ENCODE measurements around the gene WEE1. TPM values are rescaled to one million over a fixed set of nuclear protein-coding genes. Genes with fewer than 3 reads are reported as not detected.
A peak's percentile ranks its signal among the peaks of the same experiment; 100 is the strongest.
"Not testable (repeated sequence)": the region's sequence is repeated elsewhere in the genome, so short reads cannot be mapped to it uniquely, and the experiment has no call there.

Gene WEE1
- total RNA-seq: 19.1 and 22.5 TPM in 2 replicates

- peak; percentile 92 for DNase-seq (ENCODE audit: low read depth, low spot score)
Measured at GRCh38 chr11:9573052-9573774, at the start of gene WEE1. Gene WEE1, plus strand, starts transcription at chr11:9573670. Its CDS starts 264 bp downstream, at chr11:9573934.

- DNase-seq (ENCODE audit: low read depth, low spot score): no peak
Measured at GRCh38 chr11:9524001-9524400, 49.5 kb upstream of the WEE1 start.

GRCh38 chr11:9525116-9525515 is 48.4 kb upstream of the WEE1 start:
- DNase-seq (ENCODE audit: low read depth, low spot score): no peak

DNA sequence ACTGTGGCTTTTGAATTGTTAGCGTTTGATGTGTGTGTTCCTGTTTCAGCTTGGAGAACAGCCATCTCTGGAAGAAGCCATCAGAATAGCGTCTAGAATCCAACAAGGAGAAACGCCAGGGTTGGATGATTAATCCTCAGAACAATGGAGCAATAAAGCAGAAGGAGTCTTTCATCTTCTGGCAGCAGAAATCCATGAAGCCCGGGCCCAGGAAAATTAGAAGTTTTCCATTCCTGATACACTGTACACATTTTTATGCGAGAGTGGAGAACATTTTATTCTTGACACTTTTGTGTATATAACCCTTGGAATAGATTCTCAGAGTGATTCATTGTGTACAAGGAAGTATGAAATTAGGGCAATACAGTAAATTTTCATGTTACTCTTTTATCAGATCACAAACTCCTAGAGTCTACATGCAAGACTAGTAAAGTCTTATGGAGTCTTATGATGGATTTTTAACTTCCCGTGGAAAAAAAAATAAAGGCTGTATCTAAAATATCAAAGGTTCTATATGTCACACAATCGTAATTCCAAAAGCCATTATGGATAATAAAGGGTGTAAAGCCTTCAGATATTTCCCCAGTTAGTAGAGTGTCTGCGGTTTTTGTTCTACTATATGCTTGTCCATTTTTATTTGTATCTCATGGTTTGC is 45.9 kb upstream of the WEE1 start:
- DNase-seq (ENCODE audit: low read depth, low spot score): peak; percentile 77

GRCh38 chr11:9528136-9528501 is 45.4 kb upstream of the WEE1 start:
- no peak for DNase-seq (ENCODE audit: low read depth, low spot score)

DNA sequence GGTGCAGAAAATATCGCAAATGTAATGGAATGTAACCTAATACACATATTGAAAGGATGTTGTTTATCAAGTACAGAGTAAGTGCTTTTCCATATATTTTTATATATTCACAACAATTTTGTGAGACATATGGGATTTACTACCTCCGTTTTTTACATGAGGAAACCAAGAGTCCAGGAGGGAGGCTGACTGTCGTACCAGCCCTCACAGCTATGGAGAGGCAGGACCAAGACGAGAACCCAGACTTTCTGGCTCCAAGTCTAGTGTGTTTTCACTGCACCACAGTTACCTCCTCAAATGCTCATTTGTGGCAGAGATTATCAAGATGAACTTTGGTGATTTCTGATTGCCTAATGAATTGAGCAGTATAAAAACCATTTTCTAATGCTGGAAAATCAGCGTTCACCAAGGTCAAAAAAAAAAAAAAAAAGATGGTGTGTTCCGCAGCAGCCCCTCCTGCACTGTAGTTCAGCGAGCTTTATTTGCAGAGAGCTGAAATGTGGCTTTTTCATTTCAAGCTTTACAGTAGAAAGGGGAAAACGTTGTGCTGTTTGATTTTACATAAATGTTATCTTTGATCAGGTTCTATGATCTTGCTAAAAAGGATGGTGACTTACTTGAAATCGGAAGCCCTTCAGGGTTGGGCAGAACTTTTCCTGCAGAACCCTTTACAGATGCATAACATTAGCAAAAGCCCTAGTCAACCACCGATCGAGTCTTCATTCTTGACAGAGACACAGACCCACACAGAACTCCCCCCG is 44.7 kb upstream of the WEE1 start:
- no peak for DNase-seq (ENCODE audit: low read depth, low spot score)

DNA sequence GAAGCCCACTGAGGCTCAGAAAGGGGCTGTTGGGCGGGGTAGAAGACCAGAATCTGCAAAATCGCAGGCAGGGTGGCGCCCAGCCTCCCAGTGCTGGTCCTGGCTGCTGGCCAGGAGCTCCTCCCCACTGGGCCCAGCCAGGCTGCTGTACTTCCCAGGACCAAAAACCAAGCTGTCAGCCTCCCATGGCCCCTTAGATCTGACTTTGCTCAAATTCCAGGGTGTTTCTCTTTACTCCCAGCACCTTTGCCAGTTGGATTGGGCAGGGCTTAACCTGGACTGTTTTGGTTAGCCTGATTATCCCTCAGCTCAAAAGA is 44.2 kb upstream of the WEE1 start:
- DNase-seq (ENCODE audit: low read depth, low spot score): no peak

DNA sequence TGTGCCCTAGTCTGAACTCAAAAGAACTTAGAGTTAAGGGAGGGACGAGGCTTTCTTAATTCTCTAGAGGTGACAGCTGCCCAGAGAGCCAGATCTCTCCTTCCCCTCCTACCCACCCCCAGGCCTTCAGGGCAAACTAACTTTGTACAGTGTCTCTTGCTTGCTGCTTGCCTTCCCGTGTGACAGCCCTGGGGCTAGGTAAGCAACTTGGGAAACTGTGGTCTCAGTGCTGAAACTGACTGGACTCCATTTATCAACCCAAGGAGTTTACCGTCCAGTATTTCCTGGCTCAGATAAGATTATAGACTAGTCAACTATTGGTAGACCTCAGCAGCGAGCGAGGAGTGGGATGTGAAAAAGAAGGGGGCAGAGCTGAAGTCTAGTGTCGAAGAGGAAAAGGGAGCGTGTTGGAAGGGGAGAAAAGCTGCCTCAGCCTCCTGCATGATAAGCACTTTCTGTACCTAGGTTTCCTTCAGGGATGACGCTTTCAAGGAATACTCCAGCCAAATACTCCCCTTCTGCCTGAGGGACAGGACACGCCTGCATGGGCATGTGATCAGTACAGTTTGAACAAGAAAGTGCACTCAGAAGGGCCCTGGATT is 43.3 kb upstream of the WEE1 start:
- no peak for DNase-seq (ENCODE audit: low read depth, low spot score)

DNA sequence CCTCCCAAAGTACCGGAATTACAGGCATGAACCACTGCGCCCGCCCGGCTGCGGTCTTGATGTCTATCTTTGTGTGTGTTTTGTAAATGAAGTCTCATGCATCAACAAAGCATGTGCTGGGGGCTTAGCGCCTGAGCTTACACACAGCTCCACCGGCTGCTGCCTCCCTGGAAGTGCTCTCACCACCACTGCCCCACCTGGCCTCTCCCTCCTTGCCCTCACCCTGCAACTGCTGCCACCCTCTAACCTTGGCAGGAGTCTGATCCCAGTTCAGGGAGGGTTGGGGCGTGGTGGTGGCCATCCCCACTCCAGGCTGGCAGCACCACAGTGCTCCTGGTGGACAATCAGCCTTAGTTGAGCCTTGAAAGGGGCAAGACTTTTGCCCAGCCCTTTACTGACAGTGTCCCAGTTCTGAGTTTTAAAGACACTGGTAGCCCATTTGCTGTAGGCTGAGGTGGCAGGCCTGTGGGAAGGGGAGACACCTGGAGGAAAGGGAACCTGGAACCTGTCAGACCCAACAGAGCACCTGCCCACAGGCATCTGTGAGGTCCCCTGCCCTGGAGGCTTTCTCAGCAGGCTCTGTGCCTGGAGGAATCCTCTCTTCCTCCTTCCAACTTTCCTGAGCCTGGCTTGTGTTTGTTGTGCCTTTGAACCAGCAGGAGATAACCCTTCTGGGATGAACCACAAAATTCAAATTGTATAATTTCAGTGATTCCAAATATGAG is 42.4 kb upstream of the WEE1 start:
- DNase-seq (ENCODE audit: low read depth, low spot score): no peak

- DNase-seq (ENCODE audit: low read depth, low spot score): no peak
Measured at GRCh38 chr11:9533058-9533457, 40.4 kb upstream of the WEE1 start.

DNA sequence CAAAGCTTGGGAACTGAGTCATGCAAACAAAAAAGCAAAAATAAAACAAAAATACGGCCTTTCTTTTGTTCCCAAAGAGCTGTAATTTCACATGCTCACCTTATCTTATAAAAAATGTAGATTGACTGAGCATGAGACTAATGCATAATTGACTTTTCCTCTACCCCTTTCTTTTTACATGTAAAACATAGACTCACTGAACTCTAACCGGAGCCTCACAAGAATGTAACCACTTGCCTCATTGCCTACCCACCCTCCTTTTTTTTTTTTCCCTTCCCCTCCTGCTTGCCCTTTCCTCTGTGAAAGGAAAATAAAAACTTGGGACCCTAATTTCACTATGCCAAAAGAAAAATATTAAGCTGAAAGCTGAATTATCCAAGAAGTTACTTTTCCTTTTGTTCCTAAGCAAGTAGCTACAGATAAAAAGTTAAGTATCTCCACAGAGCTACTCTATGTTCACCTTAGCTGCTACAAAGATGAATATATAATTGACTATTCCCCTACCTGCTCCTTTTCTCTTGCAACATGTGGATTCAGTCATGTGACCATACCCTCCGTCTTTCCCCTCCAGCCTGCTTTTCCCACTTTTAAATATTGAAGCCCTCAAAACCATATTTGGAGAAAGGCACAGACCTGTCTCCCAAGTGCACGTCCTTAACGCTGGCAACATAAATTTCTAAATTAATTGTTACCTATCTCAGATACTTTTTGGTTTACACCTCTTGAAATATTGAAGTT is 39.6 kb upstream of the WEE1 start:
- no peak for DNase-seq (ENCODE audit: low read depth, low spot score)

GRCh38 chr11:9535189-9535781 is 38.2 kb upstream of the WEE1 start:
- DNase-seq (ENCODE audit: low read depth, low spot score): peak; percentile 30

DNA sequence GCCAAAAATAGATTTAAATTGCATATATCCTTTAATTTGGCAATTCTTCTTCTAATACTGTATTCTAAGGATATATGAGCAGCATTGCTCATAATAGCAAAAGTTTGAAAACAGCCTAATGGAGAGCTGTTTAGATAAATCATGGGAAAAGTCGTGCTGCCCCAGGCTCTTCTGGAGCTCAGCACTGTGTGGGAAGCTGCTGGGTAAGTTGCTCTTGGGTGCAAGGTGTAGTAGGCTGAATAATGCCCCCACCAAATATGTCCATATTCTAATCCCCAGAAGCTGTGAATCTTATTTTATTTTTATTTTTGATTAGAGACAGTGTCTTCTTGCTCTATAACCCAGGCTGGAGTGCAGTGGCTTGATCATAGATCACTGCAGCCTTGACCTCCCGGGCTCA is 34.9 kb upstream of the WEE1 start:
- no peak for DNase-seq (ENCODE audit: low read depth, low spot score)

- not testable (repeated sequence) for DNase-seq (ENCODE audit: low read depth, low spot score)
Measured at GRCh38 chr11:9549216-9549615, 24.3 kb upstream of the WEE1 start.

DNA sequence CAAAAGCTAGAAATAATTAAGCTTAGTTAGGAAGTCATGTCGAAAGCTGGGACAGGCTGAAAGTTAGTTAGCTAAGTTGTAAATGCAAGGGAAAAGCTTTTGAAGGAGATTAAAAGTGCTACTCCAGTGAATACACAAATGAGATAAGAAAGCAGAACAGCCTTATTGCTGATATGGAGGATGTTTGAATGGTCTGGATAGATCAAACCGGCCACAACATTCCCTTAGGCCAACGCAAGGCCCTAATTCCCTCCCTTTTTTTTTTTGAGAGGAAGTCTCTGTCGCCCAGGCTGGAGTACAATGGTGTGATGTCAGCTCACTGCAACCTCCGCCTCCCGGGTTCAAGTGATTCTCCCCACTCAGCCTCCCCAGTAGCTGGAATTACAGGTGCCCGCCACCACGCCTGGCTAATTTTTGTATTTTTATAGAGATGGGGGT is 23.3 kb upstream of the WEE1 start:
- no peak for DNase-seq (ENCODE audit: low read depth, low spot score)

DNA sequence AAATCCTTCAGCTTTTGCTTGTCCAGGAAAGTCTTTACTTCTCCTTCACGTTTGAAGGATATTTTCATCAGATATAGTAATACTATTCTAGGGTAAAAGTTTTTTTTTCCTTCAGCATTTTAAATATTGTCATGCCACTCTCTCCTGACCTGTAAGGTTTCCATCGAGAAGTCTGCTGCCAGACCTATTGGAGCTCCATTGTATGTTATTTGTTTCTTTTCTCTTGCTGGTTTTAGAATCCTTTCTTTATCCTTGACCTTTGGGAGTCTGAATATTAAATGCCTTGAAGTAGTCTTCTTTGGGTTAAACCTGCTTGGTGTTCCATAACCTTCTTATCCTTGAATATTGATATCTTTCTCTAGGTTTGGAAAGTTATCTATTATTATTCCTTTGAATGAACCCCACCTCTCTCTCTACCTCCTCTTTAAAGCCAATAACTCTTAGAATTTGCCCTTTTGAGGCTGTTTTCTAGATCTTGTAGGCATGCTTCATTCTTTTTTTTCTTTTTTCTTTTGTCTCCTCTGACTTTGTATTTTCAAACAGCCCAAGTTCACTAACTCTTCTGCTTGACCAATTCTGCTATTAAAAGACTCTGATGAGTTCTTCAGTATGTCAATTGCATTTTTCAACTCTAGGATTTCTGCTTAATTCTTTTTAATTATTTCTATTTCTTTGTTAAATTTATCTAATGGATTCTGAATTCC is 12.0 kb upstream of the WEE1 start:
- no peak for DNase-seq (ENCODE audit: low read depth, low spot score)

DNA sequence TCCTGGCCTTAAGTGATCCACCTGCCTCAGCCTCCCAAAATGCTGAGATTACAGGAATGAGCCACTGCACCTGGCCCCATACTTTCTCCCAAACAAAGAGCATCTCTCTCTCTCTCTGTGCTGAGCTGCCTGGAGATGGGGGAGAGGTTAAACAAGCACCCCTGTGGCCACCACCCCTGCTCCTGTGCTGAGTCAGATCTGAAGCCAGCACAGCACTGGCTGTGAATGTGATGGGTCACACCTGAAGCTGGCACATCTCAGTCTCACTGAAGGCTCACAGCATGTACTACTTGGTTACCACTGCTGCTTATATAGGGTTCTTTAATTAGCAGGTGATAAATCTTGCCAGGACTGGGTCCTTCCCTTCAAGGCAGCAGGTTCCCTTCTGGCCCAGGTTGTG is 10.8 kb upstream of the WEE1 start:
- no peak for DNase-seq (ENCODE audit: low read depth, low spot score)

GRCh38 chr11:9563196-9563730 is 10.2 kb upstream of the WEE1 start:
- no peak for DNase-seq (ENCODE audit: low read depth, low spot score)

GRCh38 chr11:9565822-9566560 is 7.5 kb upstream of the WEE1 start:
- peak; percentile 99 for DNase-seq (ENCODE audit: low read depth, low spot score)

Measured in pulmonary artery endothelial cell (primary cell).